ENCODE data around the gene PLXDC2. TPM values are rescaled to one million over a fixed set of nuclear protein-coding genes. Genes with fewer than 3 reads are reported as not detected.

The PLXDC2 gene
- total RNA-seq, 3 donors from 2014 or later, result 63.9 to 125 (median 101) TPM

DNA sequence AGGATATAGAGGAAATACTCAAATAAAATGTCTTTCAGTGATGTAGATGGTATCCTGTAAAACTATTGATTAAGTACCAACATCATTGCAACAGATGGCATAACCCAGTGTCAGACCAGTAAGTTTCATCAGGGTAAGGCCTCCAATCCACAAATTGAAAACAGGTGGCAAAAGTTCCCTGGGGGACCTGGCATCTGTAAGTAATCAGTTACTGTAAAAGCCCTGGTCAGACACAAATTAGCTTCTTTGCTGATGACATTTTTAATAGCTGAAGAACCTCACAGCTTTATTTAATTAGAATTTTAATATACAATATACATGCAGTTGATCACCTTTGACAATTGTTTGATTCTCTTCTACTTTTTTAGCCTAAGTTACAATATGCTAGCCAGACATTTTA lies 152.5 kb downstream of the PLXDC2 start:
- Histone ChIP-seq H3K4me1 (no peaks in the 10 kb centered on the region), H3K4me3 (no peak overlapping the region), H3K27ac (no peak overlapping the region), H3K36me3 (no peaks in the 10 kb centered on the region), H3K27me3 (no peaks in the 10 kb centered on the region), H3K9me3 (no peaks in the 10 kb centered on the region)
- no peak for TF ChIP-seq POLR2A (IDR thresholded peaks at IDR 0.05)
- no peak for DNase-seq (ENCODE audit: low spot score in 2 of 2)
- intact Hi-C loops (cut with DNase I; ENCODE audit: low total_unique reads), result no loop called here

DNA sequence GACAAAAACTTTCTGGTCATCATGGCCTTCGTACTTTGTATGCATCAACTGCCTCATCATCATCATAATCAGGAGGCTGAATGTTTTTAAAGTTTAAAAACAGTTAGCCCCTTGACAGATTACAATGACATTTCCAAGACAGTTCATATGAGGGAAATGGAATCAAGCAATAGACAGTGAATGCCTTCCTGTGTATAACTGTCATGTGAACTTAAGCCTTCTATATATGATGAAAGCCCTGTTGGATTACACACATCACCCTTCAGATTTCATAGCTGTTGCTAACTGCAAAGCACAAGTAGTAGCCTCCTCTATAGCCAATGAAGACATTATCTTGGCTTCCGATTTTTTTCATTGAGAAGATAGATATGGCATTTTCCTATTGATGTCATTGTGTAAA lies 154.0 kb downstream of the PLXDC2 start:
- intact Hi-C loops (cut with DNase I; ENCODE audit: low total_unique reads), result no loop called here
- Histone ChIP-seq H3K9me3 (no peaks in the 10 kb centered on the region), H3K36me3 (no peaks in the 10 kb centered on the region), H3K27me3 (no peaks in the 10 kb centered on the region), H3K4me1 (no peaks in the 10 kb centered on the region), H3K27ac (no peak overlapping the region), H3K4me3 (no peak overlapping the region)
- no peak for DNase-seq (ENCODE audit: low spot score in 2 of 2)
- TF ChIP-seq POLR2A (IDR thresholded peaks at IDR 0.05), result no peak
- TF ChIP-seq, protein P1, sequence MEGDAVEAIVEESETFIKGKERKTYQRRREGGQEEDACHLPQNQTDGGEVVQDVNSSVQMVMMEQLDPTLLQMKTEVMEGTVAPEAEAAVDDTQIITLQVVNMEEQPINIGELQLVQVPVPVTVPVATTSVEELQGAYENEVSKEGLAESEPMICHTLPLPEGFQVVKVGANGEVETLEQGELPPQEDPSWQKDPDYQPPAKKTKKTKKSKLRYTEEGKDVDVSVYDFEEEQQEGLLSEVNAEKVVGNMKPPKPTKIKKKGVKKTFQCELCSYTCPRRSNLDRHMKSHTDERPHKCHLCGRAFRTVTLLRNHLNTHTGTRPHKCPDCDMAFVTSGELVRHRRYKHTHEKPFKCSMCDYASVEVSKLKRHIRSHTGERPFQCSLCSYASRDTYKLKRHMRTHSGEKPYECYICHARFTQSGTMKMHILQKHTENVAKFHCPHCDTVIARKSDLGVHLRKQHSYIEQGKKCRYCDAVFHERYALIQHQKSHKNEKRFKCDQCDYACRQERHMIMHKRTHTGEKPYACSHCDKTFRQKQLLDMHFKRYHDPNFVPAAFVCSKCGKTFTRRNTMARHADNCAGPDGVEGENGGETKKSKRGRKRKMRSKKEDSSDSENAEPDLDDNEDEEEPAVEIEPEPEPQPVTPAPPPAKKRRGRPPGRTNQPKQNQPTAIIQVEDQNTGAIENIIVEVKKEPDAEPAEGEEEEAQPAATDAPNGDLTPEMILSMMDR (IDR thresholded peaks at IDR 0.05), result no peak

DNA sequence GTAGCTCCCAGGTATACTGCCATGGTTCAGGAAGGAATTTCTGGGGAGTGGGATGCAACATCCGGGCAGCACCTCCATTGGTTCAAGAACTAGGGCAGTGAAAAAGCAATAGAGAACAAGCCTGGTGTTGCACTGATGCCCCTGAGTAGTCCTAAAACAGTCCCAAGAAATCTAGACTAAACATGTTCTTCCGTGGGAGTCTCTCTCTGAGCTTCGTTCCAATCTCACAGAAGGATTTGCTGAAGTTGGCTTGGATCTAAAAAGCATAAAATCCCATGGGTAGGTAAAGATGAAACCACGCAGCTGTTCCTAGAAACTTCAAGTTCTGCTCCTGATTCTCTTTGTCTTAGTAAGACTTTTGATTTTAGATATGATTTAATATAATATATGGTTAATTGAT lies 154.5 kb downstream of the PLXDC2 start:
- Histone ChIP-seq H3K9me3 (no peaks in the 10 kb centered on the region), H3K27me3 (no peaks in the 10 kb centered on the region), H3K27ac (peak overlapping the region in 1 of 2 donors; percentile 19), H3K4me3 (no peak overlapping the region), H3K4me1 (no peaks in the 10 kb centered on the region), H3K36me3 (no peaks in the 10 kb centered on the region)
- no peak for TF ChIP-seq POLR2A (IDR thresholded peaks at IDR 0.05)
- TF ChIP-seq POLR2AphosphoS5 (IDR thresholded peaks at IDR 0.05), result no peak
- TF ChIP-seq, protein P1 (IDR thresholded peaks at IDR 0.05), result no peak
- intact Hi-C loops (cut with DNase I; ENCODE audit: low total_unique reads), result no loop called here
- no peak for DNase-seq (ENCODE audit: low spot score in 2 of 2)

DNA sequence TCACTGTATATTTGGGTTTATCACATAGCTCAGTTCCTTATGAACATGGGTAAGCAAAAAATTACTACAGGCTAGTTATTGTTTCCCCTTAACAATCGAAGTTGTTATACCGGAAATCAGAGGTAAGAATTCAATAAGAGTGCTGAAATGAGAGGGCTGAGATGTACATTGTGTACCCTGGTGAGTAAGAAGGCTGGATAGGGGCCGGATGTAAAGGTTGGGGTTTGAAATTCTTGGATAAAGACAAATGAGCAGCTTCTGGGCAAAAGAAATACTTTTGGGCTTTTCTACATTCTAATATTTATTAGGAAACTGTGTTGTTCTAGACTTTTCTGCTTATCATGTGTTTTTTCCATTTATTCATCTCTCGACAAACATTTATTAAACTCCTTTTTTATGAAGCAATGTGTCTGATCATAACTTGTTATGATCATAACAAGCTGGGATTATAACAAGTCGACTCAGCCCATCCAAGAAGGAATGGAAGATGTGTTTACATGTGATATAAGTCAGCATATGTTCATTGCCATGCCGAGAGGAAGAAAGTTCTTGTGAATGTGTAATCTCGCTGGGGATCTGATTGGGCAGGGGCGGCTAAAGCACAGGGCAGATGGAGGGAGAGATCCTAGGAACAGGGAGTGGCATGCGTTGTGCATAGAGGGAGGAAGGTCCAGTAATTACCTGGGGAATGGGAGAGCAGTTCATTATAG lies 155.3 kb downstream of the PLXDC2 start:
- intact Hi-C loops (cut with DNase I; ENCODE audit: low total_unique reads), result no loop called here
- H3K4me1 ChIP-seq, result no peaks in the 10 kb centered on the region
- no peak for DNase-seq (ENCODE audit: low spot score in 2 of 2)
- no peak for TF ChIP-seq POLR2AphosphoS5 (IDR thresholded peaks at IDR 0.05)
- no peak for TF ChIP-seq POLR2A (IDR thresholded peaks at IDR 0.05)
- TF ChIP-seq, protein P1 (IDR thresholded peaks at IDR 0.05), result no peak
- no peaks in the 10 kb centered on the region for H3K27me3 ChIP-seq
- H3K4me3 ChIP-seq, result no peak overlapping the region
- no peaks in the 10 kb centered on the region for H3K36me3 ChIP-seq
- H3K9me3 ChIP-seq, result no peaks in the 10 kb centered on the region
- peak overlapping the region; percentile 19 to 38 for H3K27ac ChIP-seq

DNA sequence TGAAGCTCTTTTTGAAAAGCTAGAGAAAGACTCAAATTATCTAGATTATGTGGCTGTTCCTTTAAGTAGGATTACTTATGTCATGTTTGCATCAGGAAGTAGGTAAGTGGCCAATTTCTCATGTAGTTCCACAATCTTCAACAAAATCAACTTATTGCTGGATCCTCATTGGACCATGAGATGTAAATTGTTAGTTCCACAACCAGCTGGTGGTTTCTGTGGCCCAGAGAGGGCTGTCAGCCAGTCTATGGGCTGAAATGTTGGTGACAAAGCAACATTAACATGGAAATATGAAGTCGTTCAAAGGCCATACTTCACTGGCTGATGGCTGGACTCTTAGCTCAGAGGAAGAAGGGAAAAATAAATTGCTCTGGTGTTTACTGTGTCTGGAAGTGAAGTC lies 157.9 kb downstream of the PLXDC2 start:
- no peaks in the 10 kb centered on the region for H3K27me3 ChIP-seq
- TF ChIP-seq POLR2AphosphoS5 (IDR thresholded peaks at IDR 0.05) (no peak), POLR2A (IDR thresholded peaks at IDR 0.05) (no peak)
- TF ChIP-seq, protein P1 (IDR thresholded peaks at IDR 0.05), result no peak
- H3K4me3 ChIP-seq, result no peak overlapping the region
- H3K27ac ChIP-seq, result no peak overlapping the region
- no peaks in the 10 kb centered on the region for H3K36me3 ChIP-seq
- H3K4me1 ChIP-seq, result no peaks in the 10 kb centered on the region
- no peak for DNase-seq (ENCODE audit: low spot score in 2 of 2)
- H3K9me3 ChIP-seq, result no peaks in the 10 kb centered on the region
- intact Hi-C loops (cut with DNase I; ENCODE audit: low total_unique reads), result no loop called here
